H9 (cell line): ENCODE results near the gene DDTL. TPM values are rescaled to one million over a fixed set of nuclear protein-coding genes. Genes with fewer than 3 reads are reported as not detected.
"Not testable (repeated sequence)": the region's sequence is repeated elsewhere in the genome, so short reads cannot be mapped to it uniquely, and the experiment has no call there.

ENCODE experiments used
- DNase-seq: peaks from one replicate; pipeline ENCODE4 v3.0.0-alpha.2; 2017
- H2AFZ ChIP-seq: one replicate; pipeline ENCODE4 v1.6.1; 2013; ENCODE audit warnings: mild to moderate bottlenecking, low read length, control low read depth, moderate library complexity
- H2AK5ac ChIP-seq: 2 replicates; pipeline ENCODE4 v1.6.1; 2013; ENCODE audit warnings: low read length, control low read depth, mixed read lengths; ENCODE audit not compliant: insufficient read length
- H2BK120ac ChIP-seq: one replicate; pipeline ENCODE4 v1.6.1; 2013; ENCODE audit warnings: low read depth, mild to moderate bottlenecking, low read length, control low read depth, inconsistent platforms; ENCODE audit not compliant: poor library complexity, severe bottlenecking
- H2BK12ac ChIP-seq: 2 replicates; pipeline ENCODE4 v1.6.1; 2013; ENCODE audit warnings: low read length, control low read depth, mixed read lengths, low read depth; ENCODE audit not compliant: insufficient read length
- H2BK15ac ChIP-seq: 2 replicates; pipeline ENCODE4 v1.6.1; 2013; ENCODE audit warnings: low read depth, low read length, control low read depth
- H2BK20ac ChIP-seq: one replicate; pipeline ENCODE4 v1.6.1; 2013; ENCODE audit warnings: low read depth, mild to moderate bottlenecking, low read length, control low read depth, inconsistent platforms; ENCODE audit not compliant: poor library complexity, severe bottlenecking
- H2BK5ac ChIP-seq: 2 replicates; pipeline ENCODE4 v1.6.1; 2013; ENCODE audit warnings: low read length, control low read depth, mixed read lengths; ENCODE audit not compliant: insufficient read length
- H3K14ac ChIP-seq: 2 replicates; pipeline ENCODE4 v1.6.1; 2013; ENCODE audit warnings: low read length, control low read depth; ENCODE audit not compliant: insufficient read depth
- H3K18ac ChIP-seq: 2 replicates; pipeline ENCODE4 v1.6.1; 2013; ENCODE audit warnings: low read depth, mild to moderate bottlenecking, mixed read lengths, low read length, control low read depth; ENCODE audit not compliant: insufficient read length
- H3K23ac ChIP-seq: 2 replicates; pipeline ENCODE4 v1.6.1; 2013; ENCODE audit warnings: low read length, control low read depth, mixed read lengths, low read depth; ENCODE audit not compliant: insufficient read length
- H3K23me2 ChIP-seq: 2 replicates; pipeline ENCODE4 v1.6.1; 2013; ENCODE audit warnings: low read depth, mild to moderate bottlenecking, mixed read lengths, low read length, control low read depth; ENCODE audit not compliant: insufficient read length, poor library complexity, severe bottlenecking
- H3K27ac ChIP-seq: 2 replicates; pipeline ENCODE4 v1.5.1; 2013; ENCODE audit warnings: low read length, control low read depth, mixed read lengths, low read depth; ENCODE audit not compliant: insufficient read length
- H3K27me3 ChIP-seq: 2 replicates; pipeline ENCODE4 v1.6.1; 2013; ENCODE audit warnings: low read length, control low read depth, inconsistent platforms; ENCODE audit not compliant: insufficient read depth
- H3K4ac ChIP-seq: 2 replicates; pipeline ENCODE4 v1.6.1; 2013; ENCODE audit warnings: low read depth, mild to moderate bottlenecking, control low read depth, inconsistent platforms, low read length, moderate library complexity
- H3K4me1 ChIP-seq: 2 replicates; pipeline ENCODE4 v1.6.1; 2013; ENCODE audit warnings: low read length, control low read depth, inconsistent platforms; ENCODE audit not compliant: insufficient read depth
- H3K4me2 ChIP-seq: 2 replicates; pipeline ENCODE4 v1.6.1; 2013; ENCODE audit warnings: low read length, control low read depth, mixed read lengths; ENCODE audit not compliant: insufficient read length, insufficient read depth
- H3K56ac ChIP-seq: 2 replicates; pipeline ENCODE4 v1.6.1; 2013; ENCODE audit warnings: low read depth, mild to moderate bottlenecking, mixed read lengths, low read length, control low read depth; ENCODE audit not compliant: insufficient read length
- H3K79me1 ChIP-seq: 2 replicates; pipeline ENCODE4 v1.6.1; 2013; ENCODE audit warnings: low read depth, mild to moderate bottlenecking, moderate library complexity, low read length, control low read depth, inconsistent platforms; ENCODE audit not compliant: insufficient read depth, poor library complexity, severe bottlenecking
- H3K79me2 ChIP-seq: 2 replicates; pipeline ENCODE4 v1.6.1; 2013; ENCODE audit warnings: low read length, control low read depth, inconsistent platforms; ENCODE audit not compliant: insufficient read depth
- H3K9ac ChIP-seq: 2 replicates; pipeline ENCODE4 v1.6.1; 2013; ENCODE audit warnings: low read length, control low read depth, mixed read lengths; ENCODE audit not compliant: insufficient read length; ENCODE audit errors: extremely low read depth
- H3K9me3 ChIP-seq: one replicate; pipeline ENCODE4 v1.6.1; 2013; ENCODE audit warnings: low read depth, low read length, inconsistent platforms; ENCODE audit not compliant: control insufficient read depth
- H3T11ph ChIP-seq: one replicate; pipeline ENCODE4 v1.6.1; 2013; ENCODE audit warnings: mild to moderate bottlenecking, low read length, control low read depth, inconsistent platforms
- H4K20me1 ChIP-seq: one replicate; pipeline ENCODE4 v1.6.1; 2013; ENCODE audit not compliant: control insufficient read depth, insufficient read length, insufficient read depth
- H4K5ac ChIP-seq: 2 replicates; pipeline ENCODE4 v1.6.1; 2013; ENCODE audit warnings: low read depth, mild to moderate bottlenecking, mixed read lengths, low read length, control low read depth; ENCODE audit not compliant: insufficient read length
- H4K8ac ChIP-seq: replicated peaks from 2 replicates; pipeline ENCODE4 v1.6.1; 2013; ENCODE audit warnings: low read length, control low read depth, mixed read lengths, low read depth; ENCODE audit not compliant: insufficient read length
- H4K91ac ChIP-seq: 2 replicates; pipeline ENCODE4 v1.6.1; 2013; ENCODE audit warnings: low read depth, mild to moderate bottlenecking, moderate library complexity, mixed read lengths, low read length, control low read depth; ENCODE audit not compliant: insufficient read length
- H3K27ac Mint-ChIP-seq, 3 experiments: 2 replicates in 2 of 3; 3 replicates in 1 of 3; pipeline ENCODE4 v1.8.0; 2020 to 2021; ENCODE audit warnings: mixed read lengths in 3 of 3, mild to moderate bottlenecking in 1 of 3, moderate library complexity in 1 of 3
- H3K27me3 Mint-ChIP-seq: 2 replicates; pipeline ENCODE4 v1.8.0; 2021; ENCODE audit warnings: low read depth, mild to moderate bottlenecking, moderate library complexity, mixed read lengths
- H3K36me3 Mint-ChIP-seq, 3 experiments: 2 replicates in 2 of 3; 3 replicates in 1 of 3; pipeline ENCODE4 v1.8.0; 2020 to 2021; ENCODE audit warnings: low read depth in 3 of 3, mixed read lengths in 3 of 3; ENCODE audit not compliant: insufficient read depth in 1 of 3
- H3K4me1 Mint-ChIP-seq, 2 experiments: 2 replicates each; pipeline ENCODE4 v1.8.0; 2020; ENCODE audit warnings: mixed read lengths in 2 of 2
- H3K4me3 Mint-ChIP-seq, 2 experiments: 2 replicates in 1 of 2; 3 replicates in 1 of 2; pipeline ENCODE4 v1.8.0; 2020 to 2021; ENCODE audit warnings: mild to moderate bottlenecking in 2 of 2, mixed read lengths in 2 of 2, moderate library complexity in 1 of 2
- H3K9me3 Mint-ChIP-seq, 2 experiments: 2 replicates in 1 of 2; 3 replicates in 1 of 2; pipeline ENCODE4 v1.8.0; 2020; ENCODE audit warnings: mild to moderate bottlenecking in 2 of 2, mixed read lengths in 2 of 2, moderate library complexity in 1 of 2
- WGBS: extraction: QIAGEN DNeasy Blood & Tissue Kit; methylation state at CpG from one replicate; pipeline ENCODE4 v1.1.7; 2013; ENCODE audit warnings: missing lambda C conversion rate, low lambda C conversion rate, mixed read lengths; ENCODE audit not compliant: insufficient read length; ENCODE audit errors: extremely low coverage; 5-methylcytosine and 5-hydroxymethylcytosine counted together
- total RNA-seq: library from RNA; stranded (reverse); gene quantifications from 2 replicates; pipeline ENCODE4 v1.2.1, GENCODE V29; 2021

DDTL gene
- total RNA-seq, 1 experiment from 2014 or later: not detected

- H3K4me2 ChIP-seq: peak overlapping the region; percentile 27
- not testable (repeated sequence) for H3T11ph ChIP-seq
These were observed 11.7 kb upstream of the DDTL start for GRCh38 chr22:23954991-23955305.

GRCh38 chr22:23955886-23956285, 10.8 kb upstream of the DDTL start:
- not testable (repeated sequence) for H3K56ac ChIP-seq, H2BK120ac ChIP-seq, H2AK5ac ChIP-seq, H3K23ac ChIP-seq, H3K14ac ChIP-seq, H3K79me1 ChIP-seq, H4K8ac ChIP-seq, H2BK12ac ChIP-seq, H3K27me3 Mint-ChIP-seq, H3K27ac ChIP-seq, H3K27me3 ChIP-seq, H3K18ac ChIP-seq, H4K5ac ChIP-seq, H3K79me2 ChIP-seq, H2BK20ac ChIP-seq, H4K20me1 ChIP-seq, H3K9me3 ChIP-seq, H2AFZ ChIP-seq, H3K23me2 ChIP-seq, H2BK15ac ChIP-seq, H3K36me3 Mint-ChIP-seq, H4K91ac ChIP-seq, H3K9ac ChIP-seq, H3T11ph ChIP-seq, H3K9me3 Mint-ChIP-seq, H3K4ac ChIP-seq, H2BK5ac ChIP-seq, H3K4me1 ChIP-seq
- no CpG with 5 or more reads among the region's 8 CpGs for WGBS
- Mint-ChIP-seq H3K27ac (peak overlapping the region; percentile 59 to 99 (median 98)), H3K4me3 (peak overlapping the region; percentile 58 to 76; a peak in 4 of 5 replicates), H3K4me1 (peaks cover 33% of the 10 kb centered on the region in 2 experiments)
- peak overlapping the region; percentile 2 for H3K4me2 ChIP-seq
- peak; percentile 29 for DNase-seq

More at GRCh38 chr22:23954991-23955305, 11.7 kb upstream of the DDTL start:
- Mint-ChIP-seq H3K4me1 (peaks cover 33 to 34% of the 10 kb centered on the region in 2 experiments), H3K4me3 (peak overlapping the region; percentile 6 to 43; a peak in 4 of 5 replicates), H3K27ac (peak overlapping the region in 2 of 3 experiments; percentile 21 to 59; a peak in 5 of 7 replicates)
- not testable (repeated sequence) for H3K18ac ChIP-seq, H3K14ac ChIP-seq, H3K79me1 ChIP-seq, H3K4me1 ChIP-seq, H2AK5ac ChIP-seq, H3K9ac ChIP-seq, H3K23ac ChIP-seq, H2BK5ac ChIP-seq, H3K79me2 ChIP-seq, H3K27me3 ChIP-seq, H3K56ac ChIP-seq, H3K23me2 ChIP-seq, H3K27me3 Mint-ChIP-seq, H3K4ac ChIP-seq, H3K27ac ChIP-seq, H3K36me3 Mint-ChIP-seq, H3K9me3 Mint-ChIP-seq, H4K91ac ChIP-seq, H2BK15ac ChIP-seq, H2BK20ac ChIP-seq, H3K9me3 ChIP-seq, H4K20me1 ChIP-seq, H2AFZ ChIP-seq, H4K8ac ChIP-seq, H2BK120ac ChIP-seq
- Histone ChIP-seq H4K5ac (peak overlapping the region; percentile 25), H2BK12ac (peak overlapping the region; percentile 28)
- DNase-seq: peak; percentile 62
- no CpG with 5 or more reads among the region's 6 CpGs for WGBS
